ENCODE data around the gene CDK6. TPM values are rescaled to one million over a fixed set of nuclear protein-coding genes. Genes with fewer than 3 reads are reported as not detected.
A peak's percentile ranks its signal among the peaks of the same experiment; 100 is the strongest.

Gene CDK6
- total RNA-seq, 1 donor from 2014 or later: 7.3 TPM

DNA sequence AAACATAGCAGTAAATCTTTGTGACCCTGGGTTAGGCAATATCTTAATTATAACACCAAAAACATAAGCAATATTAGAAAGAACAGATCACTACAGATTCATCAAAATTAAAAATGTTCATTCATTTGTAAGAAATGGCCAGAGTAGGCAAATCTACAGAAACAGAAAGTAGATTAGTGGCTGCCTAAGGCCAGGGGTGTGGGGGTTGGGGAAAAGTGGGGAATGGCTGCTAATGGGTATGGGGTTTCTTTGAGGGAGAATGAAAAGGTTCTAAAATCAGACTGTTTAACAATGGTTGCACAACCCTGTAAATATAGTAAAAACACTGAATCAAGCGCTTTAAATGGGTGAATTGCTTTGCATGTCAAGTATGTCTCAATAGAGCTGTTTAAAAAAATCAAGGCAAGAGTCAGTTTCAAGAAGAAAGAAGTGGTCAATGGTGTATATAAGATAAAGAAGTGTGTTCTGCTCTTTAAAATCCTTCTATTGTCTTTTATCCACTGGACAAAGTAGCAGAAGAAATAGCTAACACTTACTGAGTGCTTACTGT, 42.6 kb downstream of the CDK6 start:
- no peak for DNase-seq (ENCODE audit: low spot score in 2 of 2)
- H3K27ac ChIP-seq: no peak overlapping the region
- peaks cover 0 to 4% of the 10 kb centered on the region in 2 donors for H3K9me3 ChIP-seq
- intact Hi-C loops (cut with DNase I): loop anchor here (5.0 kb wide), 1 partner anchor 76 kb away; no protein-coding TSS in a partner anchor
- no peaks in the 10 kb centered on the region for H3K27me3 ChIP-seq
- no peak overlapping the region for H3K4me3 ChIP-seq
- H3K36me3 ChIP-seq: no peaks in the 10 kb centered on the region
- TF ChIP-seq, protein P1, sequence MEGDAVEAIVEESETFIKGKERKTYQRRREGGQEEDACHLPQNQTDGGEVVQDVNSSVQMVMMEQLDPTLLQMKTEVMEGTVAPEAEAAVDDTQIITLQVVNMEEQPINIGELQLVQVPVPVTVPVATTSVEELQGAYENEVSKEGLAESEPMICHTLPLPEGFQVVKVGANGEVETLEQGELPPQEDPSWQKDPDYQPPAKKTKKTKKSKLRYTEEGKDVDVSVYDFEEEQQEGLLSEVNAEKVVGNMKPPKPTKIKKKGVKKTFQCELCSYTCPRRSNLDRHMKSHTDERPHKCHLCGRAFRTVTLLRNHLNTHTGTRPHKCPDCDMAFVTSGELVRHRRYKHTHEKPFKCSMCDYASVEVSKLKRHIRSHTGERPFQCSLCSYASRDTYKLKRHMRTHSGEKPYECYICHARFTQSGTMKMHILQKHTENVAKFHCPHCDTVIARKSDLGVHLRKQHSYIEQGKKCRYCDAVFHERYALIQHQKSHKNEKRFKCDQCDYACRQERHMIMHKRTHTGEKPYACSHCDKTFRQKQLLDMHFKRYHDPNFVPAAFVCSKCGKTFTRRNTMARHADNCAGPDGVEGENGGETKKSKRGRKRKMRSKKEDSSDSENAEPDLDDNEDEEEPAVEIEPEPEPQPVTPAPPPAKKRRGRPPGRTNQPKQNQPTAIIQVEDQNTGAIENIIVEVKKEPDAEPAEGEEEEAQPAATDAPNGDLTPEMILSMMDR (IDR thresholded peaks at IDR 0.05): no peak
- H3K4me1 ChIP-seq: peaks cover 0 to 30% of the 10 kb centered on the region in 2 donors

GRCh38 chr7:92790992-92791391, 45.4 kb downstream of the CDK6 start:
- peak overlapping the region; percentile 45 to 51 for H3K27ac ChIP-seq
- peaks cover 0 to 31% of the 10 kb centered on the region in 2 donors for H3K4me1 ChIP-seq
- peak in 1 of 2 donors; percentile 79 for DNase-seq (ENCODE audit: low spot score in 2 of 2)
- no peaks in the 10 kb centered on the region for H3K36me3 ChIP-seq
- H3K4me3 ChIP-seq: no peak overlapping the region
- TF ChIP-seq, protein P1 (IDR thresholded peaks at IDR 0.05): no peak
- no peaks in the 10 kb centered on the region for H3K27me3 ChIP-seq
- intact Hi-C loops (cut with DNase I): loop anchor here (2.0 to 5.0 kb wide), 2 partner anchors 42 to 74 kb away; no protein-coding TSS in a partner anchor
- peaks cover 0 to 9% of the 10 kb centered on the region in 2 donors for H3K9me3 ChIP-seq

- no peaks in the 10 kb centered on the region for H3K36me3 ChIP-seq
- no peak for DNase-seq (ENCODE audit: low spot score in 2 of 2)
- no peak overlapping the region for H3K4me3 ChIP-seq
- intact Hi-C loops (cut with DNase I): no loop called here
- peaks cover 0 to 31% of the 10 kb centered on the region in 2 donors for H3K4me1 ChIP-seq
- H3K27ac ChIP-seq: no peak overlapping the region
- TF ChIP-seq, protein P1 (IDR thresholded peaks at IDR 0.05): no peak
- peaks cover 0 to 9% of the 10 kb centered on the region in 2 donors for H3K9me3 ChIP-seq
- no peaks in the 10 kb centered on the region for H3K27me3 ChIP-seq
Measured at GRCh38 chr7:92788559-92789183, 47.7 kb downstream of the CDK6 start.

DNA sequence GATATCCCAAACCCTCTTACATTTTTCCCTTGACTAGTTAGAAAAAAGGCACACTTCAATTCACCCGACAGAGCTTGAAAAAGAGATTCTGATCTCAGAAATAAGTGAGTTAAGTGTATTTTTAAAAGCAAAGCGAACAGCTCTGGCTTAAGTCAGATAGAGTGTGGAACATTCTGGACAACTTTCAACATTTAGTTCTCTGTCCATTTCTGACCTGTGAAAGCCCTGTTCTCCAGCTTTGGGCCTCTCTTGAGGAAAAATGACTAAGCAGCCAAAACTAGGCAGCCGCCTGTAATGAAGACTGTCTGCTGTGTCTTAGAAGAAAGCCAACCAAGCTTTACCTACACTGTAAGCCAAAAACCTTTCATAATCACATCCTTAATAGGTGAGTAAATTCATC, 50.5 kb downstream of the CDK6 start:
- TF ChIP-seq, protein P1 (IDR thresholded peaks at IDR 0.05): no peak
- Histone ChIP-seq H3K4me1 (peaks cover 0 to 33% of the 10 kb centered on the region in 2 donors), H3K27ac (peak overlapping the region; percentile 43 to 71), H3K36me3 (no peaks in the 10 kb centered on the region), H3K9me3 (peaks cover 0 to 9% of the 10 kb centered on the region in 2 donors), H3K27me3 (no peaks in the 10 kb centered on the region), H3K4me3 (no peak overlapping the region)
- DNase-seq (ENCODE audit: low spot score in 2 of 2): peak in 1 of 2 donors; percentile 69
- intact Hi-C loops (cut with DNase I): no loop called here

DNA sequence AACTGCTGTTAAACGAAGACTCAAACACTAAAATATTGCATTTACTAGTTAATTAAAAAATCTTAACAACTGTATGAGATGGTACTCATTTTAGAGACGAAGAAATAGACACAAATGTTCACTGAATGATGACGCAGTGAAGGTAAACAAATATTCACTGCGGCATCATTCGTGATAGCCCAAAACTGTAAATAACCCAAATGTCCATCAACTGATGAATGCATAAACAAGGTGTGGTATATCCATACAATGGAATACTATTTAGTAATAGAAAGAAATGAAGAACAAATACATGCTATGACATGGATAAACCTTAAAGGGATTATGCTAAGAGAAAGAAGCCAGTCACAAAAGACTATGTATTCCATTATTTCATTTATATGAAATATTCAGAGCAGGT, 51.4 kb downstream of the CDK6 start:
- Histone ChIP-seq H3K36me3 (no peaks in the 10 kb centered on the region), H3K4me1 (peaks cover 0 to 25% of the 10 kb centered on the region in 2 donors), H3K4me3 (no peak overlapping the region), H3K27me3 (no peaks in the 10 kb centered on the region), H3K27ac (peak overlapping the region in 1 of 2 donors; percentile 71), H3K9me3 (peaks cover 0 to 9% of the 10 kb centered on the region in 2 donors)
- TF ChIP-seq, protein P1 (IDR thresholded peaks at IDR 0.05): no peak
- DNase-seq (ENCODE audit: low spot score in 2 of 2): no peak
- intact Hi-C loops (cut with DNase I): no loop called here

Data from ascending aorta (tissue), 2 donors.